K562 (cell line): ENCODE measurements around the gene UNC80. TPM values are rescaled to one million over a fixed set of nuclear protein-coding genes. Genes with fewer than 3 reads are reported as not detected.

Experiments used
- ATAC-seq: fragments of 200-7000 bp; cut with Tn5 transposase; 3 replicates; pipeline ENCODE4 v1.9.1; 2020; ENCODE audit warnings: moderate library complexity
- BruUV-seq: library from RNA; stranded (reverse); fragments of 400-500 nt; replicated peaks from 2 replicates; lab custom pipeline; 2021; lab: Mats Ljungman, UMichigan
- CTCF ChIA-PET: fragments of 300-600 bp; formaldehyde crosslinking; extraction: SDS; loops from one replicate; lab custom pipeline; 2021; ENCODE audit warnings: low intra/inter-chr PET ratio; lab: Yijun Ruan, JAX
- POLR2A ChIA-PET: fragments of 300-600, 350-650 bp; sonication (Branson Sonifier 250); formaldehyde crosslinking; extraction: SDS; loops from one replicate; lab custom pipeline; 2021; ENCODE audit warnings: antibody characterized with exemption, inconsistent platforms; lab: Yijun Ruan, JAX
- DNase-seq, 4 experiments: peaks; one replicate each; pipeline versions ENCODE4 v3.0.0 to v3.0.0-alpha.2; 2011 to 2018; ENCODE audit warnings: low spot score in 3 of 4, mixed read lengths in 3 of 4; ENCODE audit errors: extremely low read depth in 1 of 4
- FAIRE-seq: peaks from 2 replicates; lab custom pipeline; 2011; peaks lifted over from hg19 to GRCh38; lab: Jason Lieb, UNC
- H2AFZ ChIP-seq: 2 replicates; pipeline ENCODE4 v1.6.0; 2011; ENCODE audit warnings: low read depth, low read length, control low read depth, inconsistent platforms
- H3K27ac ChIP-seq: fragments of 200-600 bp; 3 replicates; pipeline ENCODE4 v1.8.0; 2011; ENCODE audit warnings: low read depth, mild to moderate bottlenecking, control low read depth, inconsistent platforms, low read length, moderate library complexity, mixed read lengths; ENCODE audit errors: extremely low read depth
- H3K27me3 ChIP-seq, 2 experiments: fragments of 300-600 bp in 1 of 2; 2 replicates in 1 of 2; 3 replicates in 1 of 2; pipeline versions ENCODE4 v1.6.0 to v1.8.0; 2011; ENCODE audit warnings: inconsistent platforms in 2 of 2, low read length in 2 of 2, mild to moderate bottlenecking in 1 of 2, mixed read lengths in 1 of 2, moderate library complexity in 1 of 2; ENCODE audit not compliant: control insufficient read depth in 2 of 2, insufficient read depth in 2 of 2
- H3K36me3 ChIP-seq: fragments of 300-600 bp; 3 replicates; pipeline ENCODE4 v1.8.0; 2011; ENCODE audit warnings: mild to moderate bottlenecking, low read length, inconsistent platforms; ENCODE audit not compliant: control insufficient read depth, insufficient read depth
- H3K4me1 ChIP-seq, 2 experiments: fragments of 200-600 bp in 1 of 2; replicated peaks in 1 of 2; 2 replicates in 1 of 2; 3 replicates in 1 of 2; pipeline versions ENCODE4 v1.5.1 to v1.8.0; 2011; ENCODE audit warnings: inconsistent platforms in 2 of 2, low read length in 2 of 2, mild to moderate bottlenecking in 1 of 2, mixed read lengths in 1 of 2, moderate library complexity in 1 of 2; ENCODE audit not compliant: control insufficient read depth in 2 of 2, insufficient read depth in 2 of 2
- H3K4me2 ChIP-seq: 2 replicates; pipeline ENCODE4 v1.6.1; 2011; ENCODE audit warnings: low read length, control low read depth, inconsistent platforms, mixed read lengths; ENCODE audit not compliant: insufficient read depth
- H3K4me3 ChIP-seq: fragments of 200-600 bp; sonication (generic), shearing (Covaris generic); 2 replicates; pipeline ENCODE4 v1.5.1; 2016; ENCODE audit warnings: control low read depth, inconsistent platforms
- H3K79me2 ChIP-seq: fragments of 200-600 bp; 3 replicates; pipeline ENCODE4 v1.8.0; 2011; ENCODE audit warnings: low read length, inconsistent platforms; ENCODE audit not compliant: control insufficient read depth, insufficient read depth
- H3K9ac ChIP-seq, 2 experiments: 2 replicates each; pipeline versions ENCODE4 v1.6.0 to v1.6.1; 2011; ENCODE audit warnings: low read depth in 2 of 2, low read length in 2 of 2, control low read depth in 1 of 2, inconsistent platforms in 1 of 2, mild to moderate bottlenecking in 1 of 2, mixed read lengths in 1 of 2; ENCODE audit not compliant: insufficient read depth in 1 of 2
- H3K9me1 ChIP-seq: one replicate; pipeline ENCODE4 v1.6.0; 2011; ENCODE audit warnings: inconsistent platforms, mild to moderate bottlenecking, low read length, moderate library complexity; ENCODE audit not compliant: control insufficient read depth, insufficient read depth
- H3K9me3 ChIP-seq: replicated peaks from 2 replicates; pipeline ENCODE4 v1.5.1; 2011; ENCODE audit warnings: low read depth, low read length, inconsistent platforms; ENCODE audit not compliant: control insufficient read depth, insufficient read depth
- H4K20me1 ChIP-seq: replicated peaks from 2 replicates; pipeline ENCODE4 v1.6.1; 2011; ENCODE audit warnings: low read length, inconsistent platforms, mixed read lengths; ENCODE audit not compliant: control insufficient read depth, insufficient read depth
- EWSR1 ChIP-seq: fragments of 450-650 bp; IDR thresholded peaks from 2 replicates; pipeline ENCODE4 v1.6.1; 2018; ENCODE audit warnings: borderline replicate concordance, mild to moderate bottlenecking, low read depth, moderate library complexity; ENCODE audit not compliant: partially characterized antibody
- MTF1 ChIP-seq: fragments of 250-450 bp; sonication (Bioruptor Pico); IDR thresholded peaks from 2 replicates; pipeline ENCODE4 v1.9.0; 2021; ENCODE audit warnings: moderate library complexity, mild to moderate bottlenecking, inconsistent platforms, borderline replicate concordance
- NFIX ChIP-seq: fragments of 250-450 bp; sonication (Bioruptor Pico); IDR thresholded peaks from 2 replicates; pipeline ENCODE4 v1.4.0; 2020; ENCODE audit warnings: low read depth, mild to moderate bottlenecking, moderate library complexity
- NONO ChIP-seq, 2 experiments: fragments of 200-400 bp in 1 of 2; fragments of 450-650 bp in 1 of 2; formaldehyde crosslinking in 1 of 2; IDR thresholded peaks; 2 replicates each; pipeline ENCODE4 v1.6.1; 2017; ENCODE audit warnings: low read depth in 2 of 2, mild to moderate bottlenecking in 2 of 2, moderate library complexity in 2 of 2, low read length in 1 of 2
- PREB ChIP-seq: sonication (generic); formaldehyde crosslinking; IDR thresholded peaks from 2 replicates; pipeline ENCODE4 v1.8.1; 2023; ENCODE audit warnings: mild to moderate bottlenecking, missing genetic modification reagents
- SIN3A ChIP-seq, 2 experiments: fragments of 150-350 bp in 1 of 2; IDR thresholded peaks; 2 replicates each; pipeline ENCODE4 v1.6.1; 2011 to 2016; ENCODE audit warnings: borderline replicate concordance in 2 of 2, low read depth in 2 of 2, low read length in 2 of 2, mild to moderate bottlenecking in 2 of 2, moderate library complexity in 2 of 2; ENCODE audit not compliant: control insufficient read depth in 1 of 2
- SIRT6 ChIP-seq: IDR thresholded peaks from one replicate; pipeline ENCODE4 v1.6.1; 2012; ENCODE audit warnings: low read depth, mild to moderate bottlenecking, control low read depth, inconsistent platforms, low read length, moderate library complexity
- TAF15 ChIP-seq: fragments of 200-400 bp; formaldehyde crosslinking; IDR thresholded peaks from 2 replicates; pipeline ENCODE4 v1.6.1; 2017; ENCODE audit warnings: mild to moderate bottlenecking, low read depth, low read length, moderate library complexity
- UBTF ChIP-seq, 2 experiments: IDR thresholded peaks; 2 replicates each; pipeline ENCODE4 v1.6.1; 2012; ENCODE audit warnings: improper control_type of control experiment in 2 of 2, low read depth in 2 of 2, low read length in 2 of 2, borderline replicate concordance in 1 of 2
- USF1 ChIP-seq: sonication (generic); formaldehyde crosslinking; IDR thresholded peaks from 2 replicates; pipeline ENCODE4 v1.9.0; 2022; ENCODE audit warnings: mild to moderate bottlenecking, missing genetic modification reagents
- ZFP1 ChIP-seq: fragments of 450-650 bp; formaldehyde crosslinking; IDR thresholded peaks from 2 replicates; pipeline ENCODE4 v1.4.0; 2020; ENCODE audit warnings: mild to moderate bottlenecking, mixed read lengths
- ZNF584 ChIP-seq: fragments of 200-800 bp; sonication (Bioruptor generic); IDR thresholded peaks from 2 replicates; pipeline ENCODE4 v1.6.1; 2016; ENCODE audit warnings: low read depth, mild to moderate bottlenecking, missing genetic modification characterization, missing compliant biosample characterization
- WGBS: fragments of 100-300 bp; shearing (Covaris generic); methylation state at CpG from one replicate; pipeline ENCODE4 v1.1.6; 2016; ENCODE audit warnings: low coverage, mixed read lengths; ENCODE audit not compliant: insufficient coverage; ENCODE audit errors: missing lambda C conversion rate; 5-methylcytosine and 5-hydroxymethylcytosine counted together
- in situ Hi-C: fragments of 300-500 bp; cut with MboI; formaldehyde crosslinking; loops from 4 replicates; pipeline ENCODE4 v1.15.0; 2018; ENCODE audit warnings: inconsistent platforms, mixed read lengths
- intact Hi-C: fragments of 100-400 bp; cut with micrococcal nuclease; formaldehyde crosslinking; loops from 2 replicates; pipeline ENCODE4 v1.14.2; 2022
- polyA plus RNA-seq, 8 experiments: library from polyadenylated mRNA; depleted of rRNA in 4 of 8; stranded (reverse) in 5 of 8; unstranded in 3 of 8; fragments of >200 nt; fragmentation: Nextera tagmentation in 2 of 8; fragmentation: Illumina TruSeq in 1 of 8; extraction: Ambion mirVana in 2 of 8; extraction: Trizol in 1 of 8; gene quantifications; 2 replicates each; pipeline versions ENCODE4 v1.2.1 to v1.2.3, GENCODE V29; 2011 to 2014; ENCODE audit warnings: inconsistent platforms in 1 of 8, missing spikeins in 1 of 8
- total RNA-seq, 7 experiments: library from RNA; depleted of rRNA in 6 of 7; stranded (reverse); fragments of >200 nt in 6 of 7; fragmentation: Illumina TruSeq in 2 of 7; extraction: Trizol in 2 of 7; gene quantifications; 2 replicates each; pipeline versions ENCODE4 v1.2.1 to v1.2.3, GENCODE V29; 2011 to 2021; ENCODE audit warnings: low replicate concordance in 1 of 7
- TF ChIP-seq, protein P1 (sequence below): sonication (generic); formaldehyde crosslinking; IDR thresholded peaks from 2 replicates; pipeline ENCODE4 v1.8.0; 2022; ENCODE audit warnings: missing genetic modification reagents, mild to moderate bottlenecking, borderline replicate concordance
- TF ChIP-seq, protein P2 (sequence below): fragments of 450-650 bp; IDR thresholded peaks from 2 replicates; pipeline ENCODE4 v1.6.1; 2016; ENCODE audit warnings: low read depth, mild to moderate bottlenecking, moderate library complexity

UNC80 gene
- total and polyA plus RNA-seq, 9 of the 15 experiments (the other 6 are each of a cell fraction or from before 2014, with no cell fraction given): under 0.01 to 0.04 (median 0.01) TPM; not detected in 5

DNA sequence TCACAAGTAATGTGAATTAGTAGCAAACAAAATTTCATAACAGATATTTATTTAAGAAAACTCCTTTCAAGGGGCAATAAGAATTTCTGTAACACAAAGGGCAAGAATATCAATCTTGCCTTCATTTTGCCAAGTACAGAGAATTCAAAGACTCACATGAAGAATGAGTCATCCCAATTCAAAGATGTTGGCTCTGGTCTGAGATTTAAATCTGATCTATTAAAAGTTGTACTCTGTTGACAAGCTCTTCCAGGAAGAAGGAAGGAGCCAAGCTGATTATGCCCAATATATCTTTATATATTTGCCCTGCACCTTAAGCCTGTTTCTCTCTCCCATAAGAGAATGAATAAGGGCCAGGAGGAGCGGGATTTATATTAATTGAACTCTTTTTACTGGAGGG is 174.9 kb downstream of the UNC80 start:
- Histone ChIP-seq H2AFZ (no peak overlapping the region), H3K9ac (no peak overlapping the region), H3K36me3 (no peaks in the 10 kb centered on the region), H3K4me1 (no peaks in the 10 kb centered on the region), H4K20me1 (no peaks in the 10 kb centered on the region), H3K27me3 (no peaks in the 10 kb centered on the region), H3K4me3 (no peak overlapping the region), H3K9me1 (no peaks in the 10 kb centered on the region), H3K9me3 (no peaks in the 10 kb centered on the region), H3K4me2 (no peak overlapping the region), H3K79me2 (no peaks in the 10 kb centered on the region), H3K27ac (no peak overlapping the region)
- DNase-seq (no peak), FAIRE-seq (no peak), ATAC-seq (no peak)
- in situ Hi-C loops (no loop called here), intact Hi-C loops (no loop called here)
- TF ChIP-seq SIRT6: no peak
- TF ChIP-seq USF1 (CRISPR knock-in tag): no peak
- TF ChIP-seq SIN3A (IDR thresholded peaks at IDR 0.05; ENCODE audit: borderline replicate concordance in 2 of 2, control insufficient read depth in 1 of 2, low read depth in 2 of 2, low read length in 2 of 2): no peak
- no peak for TF ChIP-seq MTF1 (CRISPR knock-in tag)
- TF ChIP-seq ZFP1: no peak
- no peak for TF ChIP-seq UBTF (IDR thresholded peaks at IDR 0.05; ENCODE audit: borderline replicate concordance in 1 of 2, low read depth in 2 of 2, low read length in 2 of 2)
- TF ChIP-seq NONO (IDR thresholded peaks at IDR 0.05; ENCODE audit: low read depth in 2 of 2, low read length in 1 of 2): no peak
- TF ChIP-seq EWSR1: no peak
- no peak for TF ChIP-seq PREB (CRISPR knock-in tag)
- TF ChIP-seq, protein P1, sequence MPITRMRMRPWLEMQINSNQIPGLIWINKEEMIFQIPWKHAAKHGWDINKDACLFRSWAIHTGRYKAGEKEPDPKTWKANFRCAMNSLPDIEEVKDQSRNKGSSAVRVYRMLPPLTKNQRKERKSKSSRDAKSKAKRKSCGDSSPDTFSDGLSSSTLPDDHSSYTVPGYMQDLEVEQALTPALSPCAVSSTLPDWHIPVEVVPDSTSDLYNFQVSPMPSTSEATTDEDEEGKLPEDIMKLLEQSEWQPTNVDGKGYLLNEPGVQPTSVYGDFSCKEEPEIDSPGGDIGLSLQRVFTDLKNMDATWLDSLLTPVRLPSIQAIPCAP: no peak
- TF ChIP-seq, protein P2, sequence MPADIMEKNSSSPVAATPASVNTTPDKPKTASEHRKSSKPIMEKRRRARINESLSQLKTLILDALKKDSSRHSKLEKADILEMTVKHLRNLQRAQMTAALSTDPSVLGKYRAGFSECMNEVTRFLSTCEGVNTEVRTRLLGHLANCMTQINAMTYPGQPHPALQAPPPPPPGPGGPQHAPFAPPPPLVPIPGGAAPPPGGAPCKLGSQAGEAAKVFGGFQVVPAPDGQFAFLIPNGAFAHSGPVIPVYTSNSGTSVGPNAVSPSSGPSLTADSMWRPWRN: no peak
- TF ChIP-seq TAF15: no peak
- no peak for TF ChIP-seq NFIX (CRISPR knock-in tag)
- no peak for TF ChIP-seq ZNF584 (CRISPR knock-in tag)
- 0% methylated on average over 1 of the region's 1 CpG for WGBS
- POLR2A ChIA-PET: no interaction called here
- CTCF ChIA-PET: no interaction called here
- no TSS peak for BruUV-seq
